HUES64 (cell line): ENCODE measurements around the gene AKIRIN1. TPM values are rescaled to one million over a fixed set of nuclear protein-coding genes. Genes with fewer than 3 reads are reported as not detected.

Experiments used
- H3K27ac ChIP-seq: 2 replicates; pipeline ENCODE4 v1.7.0; 2013; ENCODE audit warnings: low read depth, low read length, inconsistent platforms
- H3K27me3 ChIP-seq: 2 replicates; pipeline ENCODE4 v1.6.1; 2013; ENCODE audit warnings: mild to moderate bottlenecking, low read length; ENCODE audit not compliant: insufficient read depth
- H3K36me3 ChIP-seq: 2 replicates; pipeline ENCODE4 v1.6.1; 2013; ENCODE audit warnings: mild to moderate bottlenecking, low read length; ENCODE audit not compliant: insufficient read depth
- H3K4me1 ChIP-seq: 2 replicates; pipeline ENCODE4 v1.6.1; 2013; ENCODE audit warnings: mild to moderate bottlenecking, low read length, moderate library complexity; ENCODE audit not compliant: insufficient read depth
- H3K4me3 ChIP-seq: 2 replicates; pipeline ENCODE4 v1.5.1; 2013; ENCODE audit warnings: mild to moderate bottlenecking, low read length, moderate library complexity
- H3K9ac ChIP-seq: 2 replicates; pipeline ENCODE4 v1.6.1; 2013; ENCODE audit warnings: mild to moderate bottlenecking, low read depth, low read length
- H3K9me3 ChIP-seq: 2 replicates; pipeline ENCODE4 v1.6.1; 2013; ENCODE audit warnings: low read depth, low read length; ENCODE audit not compliant: insufficient read depth
- WGBS: fragments of 150-250, 120-280 bp; methylation state at CpG from one replicate; pipeline ENCODE4 v1.1.7; 2013; ENCODE audit warnings: missing lambda C conversion rate; 5-methylcytosine and 5-hydroxymethylcytosine counted together
- polyA plus RNA-seq, 2 experiments: library from polyadenylated mRNA; stranded (reverse); fragments of 50-300 nt; gene quantifications; one replicate each; pipeline ENCODE4 v1.2.3, GENCODE V29; 2013

Gene AKIRIN1, protein sequence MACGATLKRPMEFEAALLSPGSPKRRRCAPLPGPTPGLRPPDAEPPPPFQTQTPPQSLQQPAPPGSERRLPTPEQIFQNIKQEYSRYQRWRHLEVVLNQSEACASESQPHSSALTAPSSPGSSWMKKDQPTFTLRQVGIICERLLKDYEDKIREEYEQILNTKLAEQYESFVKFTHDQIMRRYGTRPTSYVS
- 148 TPM for polyA plus RNA-seq (2013, experiment 1 of 2)
- 142 TPM for polyA plus RNA-seq (2013, experiment 2 of 2)

DNA sequence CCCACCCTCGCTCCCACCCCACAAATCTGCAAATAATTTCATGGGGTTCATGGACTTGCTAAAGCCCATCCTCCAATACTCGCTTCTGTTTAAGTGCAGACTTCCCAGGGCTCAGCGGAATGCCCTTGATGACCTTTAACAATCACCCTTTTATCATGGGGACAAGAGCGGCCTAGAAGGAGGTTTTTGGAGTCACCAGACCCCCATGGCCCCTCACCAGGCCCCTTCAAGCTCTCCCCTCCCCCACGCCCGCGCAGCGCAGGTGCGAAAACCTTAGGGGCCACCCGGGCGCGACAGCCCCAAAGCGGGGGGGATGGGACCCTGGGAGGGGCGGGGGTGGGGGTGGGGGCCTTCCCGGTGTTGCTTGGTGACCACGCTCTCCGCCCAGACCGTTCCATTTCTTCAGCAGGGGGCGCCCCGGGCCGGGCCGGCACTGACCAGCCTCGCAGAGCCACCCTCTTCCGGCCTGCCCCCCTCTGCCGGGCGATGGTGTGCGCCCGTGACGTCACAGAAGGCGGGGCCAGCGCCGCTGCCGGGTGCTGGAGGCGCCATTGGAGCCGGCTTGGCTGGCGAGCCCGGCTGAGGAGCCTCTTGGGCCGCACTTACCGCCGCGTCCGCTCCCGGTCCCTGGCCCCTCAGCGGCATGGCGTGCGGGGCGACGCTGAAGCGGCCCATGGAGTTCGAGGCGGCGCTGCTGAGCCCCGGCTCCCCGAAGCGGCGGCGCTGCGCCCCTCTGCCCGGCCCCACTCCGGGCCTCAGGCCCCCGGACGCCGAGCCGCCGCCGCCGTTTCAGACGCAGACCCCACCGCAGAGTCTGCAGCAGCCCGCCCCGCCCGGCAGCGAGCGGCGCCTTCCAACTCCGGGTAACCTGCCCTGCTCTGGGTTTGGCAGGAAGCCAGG lies at the start of gene AKIRIN1:
AKIRIN1 (plus strand) TSS at position 539 of the 900 bp plus-strand sequence; CDS start at position 644, 105 bp downstream.
- WGBS = under 1% methylated on average over 66 of the region's 76 CpGs
- peak within 1 kb of the TSS; percentile 99 for H3K27ac ChIP-seq
- H3K9ac ChIP-seq = peak within 1 kb of the TSS; percentile 99
- H3K9me3 ChIP-seq = no peaks in the 10 kb centered on the region
- no peaks in the 10 kb centered on the region for H3K27me3 ChIP-seq
- peaks cover 39% of the 10 kb centered on the region for H3K4me1 ChIP-seq
- peak within 1 kb of the TSS; percentile 69 for H3K4me3 ChIP-seq
- H3K36me3 ChIP-seq = peaks cover 38% of the 10 kb centered on the region

DNA sequence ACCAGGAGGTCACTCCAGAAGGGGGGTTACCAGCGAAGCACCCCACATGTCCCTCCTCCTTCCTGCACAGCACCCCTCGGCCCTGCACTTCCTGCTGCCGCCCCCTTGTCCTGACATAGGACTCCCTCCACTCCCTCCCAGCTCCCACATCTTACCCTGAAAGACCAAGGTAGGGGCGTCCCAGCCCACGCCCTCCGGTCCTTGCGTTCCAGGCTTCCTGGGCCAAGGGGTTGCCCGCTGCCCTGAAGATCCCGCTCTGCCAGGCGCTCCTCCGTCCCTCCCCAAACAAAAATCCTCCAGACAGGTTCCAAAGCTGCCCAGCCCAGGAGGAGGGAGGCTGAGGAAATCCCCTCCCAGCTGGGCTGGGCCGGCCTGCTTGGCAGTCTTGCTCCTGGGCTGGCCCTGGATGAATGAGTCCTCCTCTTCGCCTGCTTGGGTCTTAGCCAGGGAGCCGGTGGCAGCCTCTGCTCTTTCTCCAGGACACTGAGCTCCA lies 49.5 kb upstream of the AKIRIN1 start, which contains the start of gene RHBDL2:
RHBDL2 (minus strand) TSS at position 304 of the 493 bp plus-strand sequence. CDS start 22,618 bp downstream, outside the sequence.
- H3K9me3 ChIP-seq = no peaks in the 10 kb centered on the region
- no peak within 1 kb of the TSS; the same call in 1 of the 2 replicates for H3K27ac ChIP-seq
- no peaks in the 10 kb centered on the region for H3K36me3 ChIP-seq
- 74% methylated on average over 14 of the region's 14 CpGs for WGBS
- H3K9ac ChIP-seq = no peak within 1 kb of the TSS
- H3K4me1 ChIP-seq = no peaks in the 10 kb centered on the region; the same call in 1 of the 2 replicates
- no peak within 1 kb of the TSS for H3K4me3 ChIP-seq
- no peaks in the 10 kb centered on the region for H3K27me3 ChIP-seq

DNA sequence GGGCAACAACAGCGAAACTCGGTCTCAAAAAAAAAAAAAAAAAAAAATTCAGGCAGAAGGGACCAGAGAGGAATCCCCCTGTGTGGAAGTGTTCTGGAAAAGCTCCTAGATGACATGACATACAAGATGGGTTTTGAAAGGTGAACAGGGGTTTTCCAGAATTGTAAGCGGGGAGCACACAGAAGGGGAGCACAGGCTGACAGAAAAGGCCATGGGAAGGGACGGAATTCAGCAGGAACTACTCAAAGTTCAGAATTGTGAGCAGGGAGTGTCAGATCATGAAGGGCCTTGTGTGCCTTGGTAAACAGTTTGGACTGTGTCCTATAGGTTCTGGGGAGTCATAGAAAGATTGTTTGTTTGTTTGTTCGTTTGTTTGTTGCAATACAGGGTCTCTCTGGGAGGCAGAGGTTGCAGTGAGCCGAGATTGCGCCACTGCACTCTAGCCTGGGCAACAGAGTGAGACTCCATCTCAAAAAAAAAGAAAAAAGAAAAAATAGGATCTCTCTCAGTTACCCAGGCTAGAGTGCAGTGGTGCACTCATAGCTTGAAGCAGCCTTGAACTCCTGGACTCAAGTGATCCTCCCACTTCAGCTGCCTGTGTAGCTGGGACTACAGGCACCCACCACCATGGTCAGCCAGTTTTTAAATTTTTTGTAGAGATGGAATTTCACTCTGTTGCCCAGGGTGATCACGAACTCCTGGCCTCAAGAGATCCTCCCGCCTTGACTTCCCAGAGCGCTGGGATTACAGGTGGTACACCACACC lies 48.2 kb upstream of the AKIRIN1 start:
- Histone ChIP-seq H3K9ac (no peak overlapping the region), H3K36me3 (no peaks in the 10 kb centered on the region), H3K4me1 (no peaks in the 10 kb centered on the region; the same call in 1 of the 2 replicates), H3K9me3 (no peaks in the 10 kb centered on the region), H3K4me3 (no peak overlapping the region), H3K27ac (no peak overlapping the region), H3K27me3 (no peaks in the 10 kb centered on the region)
- 95% methylated on average over 10 of the region's 10 CpGs for WGBS

DNA sequence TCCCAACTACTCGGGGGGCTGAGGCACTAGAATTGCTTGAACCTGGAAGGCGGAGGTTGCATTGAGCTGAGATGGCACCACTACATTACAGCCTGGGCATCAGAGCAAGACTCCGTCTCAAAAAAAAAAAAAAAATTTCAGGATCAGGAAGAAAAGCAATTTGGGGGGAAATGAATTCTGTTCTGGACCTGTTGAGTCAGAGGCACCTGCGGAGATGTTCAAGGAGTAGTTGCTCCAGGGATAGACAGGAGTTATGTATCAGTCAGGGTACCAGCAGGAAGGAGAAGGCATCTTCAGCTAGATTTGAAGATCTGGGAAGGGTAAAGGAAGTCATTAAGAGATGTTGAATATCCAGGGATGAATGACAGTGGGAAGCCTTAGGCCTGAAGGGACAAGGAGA lies 46.5 kb upstream of the AKIRIN1 start:
- H3K27ac ChIP-seq = no peak overlapping the region
- 97% methylated on average over 4 of the region's 4 CpGs for whole genome bisulfite sequencing
- H3K9me3 ChIP-seq = no peaks in the 10 kb centered on the region
- H3K4me3 ChIP-seq = no peak overlapping the region
- no peaks in the 10 kb centered on the region for H3K27me3 ChIP-seq
- H3K9ac ChIP-seq = no peak overlapping the region
- no peaks in the 10 kb centered on the region; the same call in 1 of the 2 replicates for H3K4me1 ChIP-seq
- no peaks in the 10 kb centered on the region for H3K36me3 ChIP-seq

DNA sequence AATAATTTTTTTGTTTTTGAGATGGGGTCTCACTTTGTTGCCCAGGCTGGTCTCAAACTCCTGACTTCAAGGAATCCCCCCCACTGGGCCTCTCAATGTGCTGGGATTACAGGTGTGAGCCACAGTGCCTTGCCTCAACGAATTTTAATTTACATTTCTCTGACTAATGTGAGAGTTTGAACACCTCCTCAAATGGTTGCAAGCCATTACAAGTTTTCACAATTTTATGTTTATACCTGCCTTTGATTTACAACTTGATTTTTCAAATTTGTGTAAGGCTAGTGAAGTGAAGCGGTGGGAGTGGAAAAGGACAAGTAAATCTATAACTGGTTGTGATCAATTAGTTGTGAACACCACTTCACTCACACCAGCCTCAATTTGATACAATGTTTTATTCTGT lies 40.5 kb upstream of the AKIRIN1 start:
- 42% methylated on average over 1 of the region's 2 CpGs for WGBS
- no peaks in the 10 kb centered on the region for H3K27me3 ChIP-seq

DNA sequence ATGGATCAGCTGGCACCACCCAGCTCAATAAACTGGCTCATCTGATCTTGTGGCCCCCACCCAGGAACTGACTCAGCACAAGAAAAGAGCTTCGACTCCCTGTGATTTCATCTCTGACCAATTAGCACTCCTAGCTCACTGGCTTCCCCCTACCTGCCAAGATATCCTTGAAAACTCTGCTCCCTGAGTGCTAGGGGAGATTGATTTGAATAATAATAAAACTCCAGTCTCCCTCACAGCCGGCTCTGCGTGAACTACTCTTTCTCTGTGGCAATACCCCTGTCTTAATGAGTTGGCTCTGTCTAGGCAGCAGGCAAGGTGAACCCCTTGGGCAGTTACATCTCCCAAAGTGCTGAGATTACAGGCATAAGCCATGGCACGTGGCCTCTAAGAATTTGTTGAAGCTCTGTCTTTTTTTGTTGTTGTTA lies 37.6 kb upstream of the AKIRIN1 start:
- Histone ChIP-seq H3K4me1 (0 out of 2 replicates have a peak, but pooled peaks cover 6% of the 10 kb centered on the region), H3K27ac (peak overlapping the region; percentile 60; the same call in 1 of the 2 replicates), H3K27me3 (no peaks in the 10 kb centered on the region), H3K9me3 (no peaks in the 10 kb centered on the region), H3K9ac (no peak overlapping the region), H3K36me3 (no peaks in the 10 kb centered on the region), H3K4me3 (no peak overlapping the region)
- 12% methylated on average over 4 of the region's 4 CpGs for WGBS

More for the DNA sequence above, 40.5 kb upstream of the AKIRIN1 start:
- no peak overlapping the region for H3K27ac ChIP-seq
- H3K4me3 ChIP-seq = no peak overlapping the region
- H3K9me3 ChIP-seq = no peaks in the 10 kb centered on the region
- 0 out of 2 replicates have a peak, but pooled peaks cover 6% of the 10 kb centered on the region for H3K4me1 ChIP-seq
- H3K9ac ChIP-seq = no peak overlapping the region
- no peaks in the 10 kb centered on the region for H3K36me3 ChIP-seq

DNA sequence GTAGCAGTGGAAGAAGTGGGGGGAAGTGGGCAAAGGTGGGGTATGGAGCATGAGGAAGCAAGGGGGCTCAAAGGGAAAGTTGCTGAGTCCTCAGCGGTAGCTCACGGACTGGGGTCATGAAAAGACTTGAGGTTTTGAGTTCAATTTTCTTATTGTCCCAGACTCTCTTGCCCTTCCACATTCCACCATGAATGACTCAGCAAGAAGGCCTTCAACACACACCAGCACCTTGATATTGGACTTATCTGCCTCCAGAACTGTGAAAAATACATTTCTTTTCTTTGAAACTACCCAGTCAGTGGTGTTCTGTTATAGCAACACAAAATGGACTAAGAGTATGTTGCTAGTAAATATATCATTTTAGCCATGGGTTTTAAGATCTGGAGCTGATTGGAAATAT lies 32.1 kb upstream of the AKIRIN1 start:
- H3K27ac ChIP-seq = no peak overlapping the region
- no peaks in the 10 kb centered on the region for H3K36me3 ChIP-seq
- no peaks in the 10 kb centered on the region for H3K4me1 ChIP-seq
- H3K27me3 ChIP-seq = no peaks in the 10 kb centered on the region
- H3K9me3 ChIP-seq = no peaks in the 10 kb centered on the region
- H3K9ac ChIP-seq = no peak overlapping the region
- 95% methylated on average over 2 of the region's 2 CpGs for WGBS
- no peak overlapping the region for H3K4me3 ChIP-seq

DNA sequence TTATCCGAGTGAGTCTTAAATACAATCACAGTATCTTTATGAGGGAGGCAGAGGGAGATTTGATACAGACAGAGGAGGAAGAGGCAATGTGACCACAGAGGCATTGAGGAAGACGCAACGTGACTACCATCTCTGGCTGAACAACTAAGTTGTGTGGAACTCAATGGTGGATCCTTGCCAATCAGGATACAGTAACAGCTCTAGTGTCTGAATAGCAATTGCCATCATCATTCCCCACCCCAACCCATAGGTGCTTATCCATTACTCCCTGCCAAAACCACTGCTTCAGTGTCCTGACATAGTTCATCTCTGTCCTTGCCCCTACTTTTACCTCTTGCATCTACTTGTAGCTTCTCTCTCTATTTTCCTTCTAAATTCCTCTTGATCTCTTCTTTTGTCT lies 29.0 kb upstream of the AKIRIN1 start:
- no peak overlapping the region for H3K27ac ChIP-seq
- H3K9me3 ChIP-seq = no peaks in the 10 kb centered on the region
- no peaks in the 10 kb centered on the region for H3K27me3 ChIP-seq
- no peak overlapping the region for H3K4me3 ChIP-seq
- no peak overlapping the region for H3K9ac ChIP-seq
- H3K36me3 ChIP-seq = no peaks in the 10 kb centered on the region
- no peaks in the 10 kb centered on the region for H3K4me1 ChIP-seq
- 96% methylated on average over 3 of the region's 3 CpGs for WGBS

DNA sequence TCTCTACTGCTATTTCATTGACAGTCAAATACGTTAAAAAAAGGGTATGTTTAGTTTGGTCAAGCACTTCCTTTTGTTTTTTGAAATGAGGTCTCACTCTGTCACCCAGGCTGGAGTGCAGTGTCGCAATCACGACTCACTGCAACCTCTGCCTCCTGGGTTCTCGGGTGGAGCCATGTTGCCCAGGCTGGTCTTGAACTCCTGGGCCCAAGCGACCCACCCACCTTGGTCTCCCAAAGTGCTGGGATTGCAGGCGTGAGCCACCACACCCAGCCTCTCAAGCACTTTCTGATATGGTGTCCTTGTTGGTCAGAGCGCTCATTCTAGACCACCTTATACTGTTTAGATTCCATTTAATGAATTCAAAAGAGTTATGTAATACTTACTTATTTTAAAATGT lies 28.5 kb upstream of the AKIRIN1 start:
- H3K9ac ChIP-seq = no peak overlapping the region
- no peaks in the 10 kb centered on the region for H3K9me3 ChIP-seq
- no peak overlapping the region for H3K27ac ChIP-seq
- no peaks in the 10 kb centered on the region for H3K4me1 ChIP-seq
- 87% methylated on average over 6 of the region's 7 CpGs for WGBS
- no peaks in the 10 kb centered on the region for H3K36me3 ChIP-seq
- H3K4me3 ChIP-seq = no peak overlapping the region
- no peaks in the 10 kb centered on the region for H3K27me3 ChIP-seq

DNA sequence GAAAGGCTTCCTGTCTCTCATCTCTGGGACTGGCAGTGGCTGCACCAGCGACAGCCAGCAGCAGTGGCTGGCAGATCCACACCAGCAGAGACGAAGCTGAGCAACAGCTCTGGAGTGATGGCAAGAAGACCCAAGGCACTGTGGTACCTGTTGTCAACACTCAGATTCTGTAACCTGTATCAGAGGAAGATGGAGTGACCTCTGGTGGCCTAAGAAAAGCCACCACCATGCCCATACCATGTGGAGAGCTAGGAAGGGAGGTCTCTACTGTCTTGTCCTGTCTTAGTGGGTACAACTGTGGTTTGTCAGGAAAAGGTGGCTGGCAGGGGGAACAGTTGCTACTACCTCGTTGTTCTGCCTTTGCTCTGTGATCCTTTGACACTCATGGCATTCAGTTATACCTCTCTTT lies 26.9 kb upstream of the AKIRIN1 start:
- Histone ChIP-seq H3K4me3 (no peak overlapping the region), H3K9ac (no peak overlapping the region), H3K9me3 (no peaks in the 10 kb centered on the region), H3K4me1 (no peaks in the 10 kb centered on the region), H3K27me3 (no peaks in the 10 kb centered on the region), H3K36me3 (no peaks in the 10 kb centered on the region), H3K27ac (no peak overlapping the region)
- WGBS = 87% methylated on average over 3 of the region's 3 CpGs
